ENCODE results near the gene NEUROG1.

NEUROG1 gene

DNA sequence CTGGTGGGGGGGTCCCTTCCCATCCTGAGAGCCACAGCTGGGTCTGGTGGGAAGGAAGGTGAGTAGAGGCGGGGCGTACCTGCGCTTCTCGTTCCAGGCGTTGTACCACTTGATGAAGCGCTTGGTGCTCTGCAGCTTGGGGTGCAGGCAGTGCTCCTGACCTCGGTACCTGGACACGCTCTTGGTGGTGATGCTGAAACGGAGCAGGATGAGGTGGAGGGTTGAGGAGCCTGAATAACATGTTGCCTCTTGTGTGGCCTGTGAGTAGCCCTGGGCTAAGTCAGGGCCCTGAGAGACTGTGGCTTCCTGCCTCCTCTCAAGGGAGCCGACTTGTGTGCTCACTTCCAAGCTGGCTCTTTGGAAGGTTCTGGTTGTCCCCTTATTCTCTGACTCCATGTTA is 38.7 kb upstream of the NEUROG1 start:
- no peak overlapping the region for H3K9ac ChIP-seq
- no peaks in the 10 kb centered on the region for H3K36me3 ChIP-seq (ENCODE audit: insufficient read depth)
- no peak overlapping the region for H2AFZ ChIP-seq (ENCODE audit: low read depth)
- TF ChIP-seq, protein P1, sequence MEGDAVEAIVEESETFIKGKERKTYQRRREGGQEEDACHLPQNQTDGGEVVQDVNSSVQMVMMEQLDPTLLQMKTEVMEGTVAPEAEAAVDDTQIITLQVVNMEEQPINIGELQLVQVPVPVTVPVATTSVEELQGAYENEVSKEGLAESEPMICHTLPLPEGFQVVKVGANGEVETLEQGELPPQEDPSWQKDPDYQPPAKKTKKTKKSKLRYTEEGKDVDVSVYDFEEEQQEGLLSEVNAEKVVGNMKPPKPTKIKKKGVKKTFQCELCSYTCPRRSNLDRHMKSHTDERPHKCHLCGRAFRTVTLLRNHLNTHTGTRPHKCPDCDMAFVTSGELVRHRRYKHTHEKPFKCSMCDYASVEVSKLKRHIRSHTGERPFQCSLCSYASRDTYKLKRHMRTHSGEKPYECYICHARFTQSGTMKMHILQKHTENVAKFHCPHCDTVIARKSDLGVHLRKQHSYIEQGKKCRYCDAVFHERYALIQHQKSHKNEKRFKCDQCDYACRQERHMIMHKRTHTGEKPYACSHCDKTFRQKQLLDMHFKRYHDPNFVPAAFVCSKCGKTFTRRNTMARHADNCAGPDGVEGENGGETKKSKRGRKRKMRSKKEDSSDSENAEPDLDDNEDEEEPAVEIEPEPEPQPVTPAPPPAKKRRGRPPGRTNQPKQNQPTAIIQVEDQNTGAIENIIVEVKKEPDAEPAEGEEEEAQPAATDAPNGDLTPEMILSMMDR (conservative IDR thresholded peaks at IDR 0.05; ENCODE audit: low read depth, low read length) = no peak
- no peaks in the 10 kb centered on the region for H4K20me1 ChIP-seq (ENCODE audit: insufficient read depth)
- peaks cover 7% of the 10 kb centered on the region for H3K4me1 ChIP-seq (ENCODE audit: low read depth, poor library complexity, severe bottlenecking)
- no peaks in the 10 kb centered on the region for H3K27me3 ChIP-seq (ENCODE audit: insufficient read depth, low read depth)
- H3K4me2 ChIP-seq = no peak overlapping the region
- H3K4me3 ChIP-seq (IDR thresholded peaks at IDR 0.05; ENCODE audit: insufficient read depth, low read depth, low read length) = no peak overlapping the region
- no peaks in the 10 kb centered on the region for H3K79me2 ChIP-seq (ENCODE audit: insufficient read depth, low read depth)
- H3K27ac ChIP-seq = no peak overlapping the region

DNA sequence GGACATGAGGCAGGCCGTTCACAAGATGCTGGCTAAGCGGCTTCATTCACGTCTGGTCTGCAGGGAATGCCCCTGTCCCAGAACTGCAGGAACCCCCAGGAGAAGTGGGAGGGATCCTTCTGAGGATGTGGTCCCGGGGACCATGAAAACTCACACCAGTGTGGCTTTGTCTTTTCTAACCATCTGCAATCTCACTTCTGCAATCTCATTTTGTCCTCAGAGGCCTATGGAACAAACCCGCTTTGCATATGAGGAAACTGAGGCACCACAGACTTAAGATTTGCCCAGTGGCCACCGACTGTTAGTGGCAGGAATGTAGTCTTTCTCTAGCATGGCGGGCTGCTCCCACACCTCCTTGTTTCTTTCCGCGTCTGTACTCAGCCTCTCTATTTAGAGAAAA is 36.1 kb upstream of the NEUROG1 start:
- no peaks in the 10 kb centered on the region for H4K20me1 ChIP-seq (ENCODE audit: insufficient read depth)
- no peak overlapping the region for H3K4me3 ChIP-seq (IDR thresholded peaks at IDR 0.05; ENCODE audit: insufficient read depth, low read depth, low read length)
- no peaks in the 10 kb centered on the region for H3K79me2 ChIP-seq (ENCODE audit: insufficient read depth, low read depth)
- TF ChIP-seq, protein P1 (conservative IDR thresholded peaks at IDR 0.05; ENCODE audit: low read depth, low read length) = no peak
- H3K4me1 ChIP-seq (ENCODE audit: low read depth, poor library complexity, severe bottlenecking) = peaks cover 2% of the 10 kb centered on the region
- H3K36me3 ChIP-seq (ENCODE audit: insufficient read depth) = no peaks in the 10 kb centered on the region
- no peak overlapping the region for H3K9ac ChIP-seq
- no peak overlapping the region for H2AFZ ChIP-seq (ENCODE audit: low read depth)
- H3K4me2 ChIP-seq = no peak overlapping the region
- no peak overlapping the region for H3K27ac ChIP-seq
- H3K27me3 ChIP-seq (ENCODE audit: insufficient read depth, low read depth) = no peaks in the 10 kb centered on the region

DNA sequence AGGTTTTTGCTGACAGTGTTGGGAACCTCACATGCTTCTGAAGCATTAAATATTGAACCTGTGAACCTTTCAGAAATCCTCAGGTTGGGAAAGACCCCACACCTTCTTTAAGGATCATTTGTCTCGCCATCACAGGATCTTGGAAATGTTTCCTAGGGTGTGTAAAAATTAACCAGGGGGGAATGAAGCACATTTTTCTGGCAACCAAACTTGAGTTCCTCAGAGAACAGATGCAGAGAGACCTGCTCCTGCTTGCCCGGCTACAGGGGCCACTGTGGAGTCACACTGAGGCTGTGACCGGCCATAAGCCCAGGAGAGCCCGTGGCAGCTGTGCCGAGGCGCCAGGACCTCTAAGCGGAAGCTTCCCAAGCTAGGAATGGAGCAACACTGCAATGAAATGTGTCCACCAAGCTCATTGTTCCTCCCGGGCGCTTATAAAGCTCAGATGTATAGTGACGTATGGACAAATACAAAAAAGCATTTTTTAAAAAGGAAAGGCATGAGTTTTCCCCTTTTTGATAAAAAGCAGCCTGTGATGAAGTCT is 35.4 kb upstream of the NEUROG1 start:
- no peak overlapping the region for H3K4me2 ChIP-seq
- no peak overlapping the region for H2AFZ ChIP-seq (ENCODE audit: low read depth)
- H3K27me3 ChIP-seq (ENCODE audit: insufficient read depth, low read depth) = no peaks in the 10 kb centered on the region
- H3K36me3 ChIP-seq (ENCODE audit: insufficient read depth) = no peaks in the 10 kb centered on the region
- no peak overlapping the region for H3K9ac ChIP-seq
- no peaks in the 10 kb centered on the region for H3K79me2 ChIP-seq (ENCODE audit: insufficient read depth, low read depth)
- peaks cover 3% of the 10 kb centered on the region for H3K4me1 ChIP-seq (ENCODE audit: low read depth, poor library complexity, severe bottlenecking)
- H3K4me3 ChIP-seq (IDR thresholded peaks at IDR 0.05; ENCODE audit: insufficient read depth, low read depth, low read length) = no peak overlapping the region
- TF ChIP-seq, protein P1 (conservative IDR thresholded peaks at IDR 0.05; ENCODE audit: low read depth, low read length) = no peak
- no peak overlapping the region for H3K27ac ChIP-seq
- no peaks in the 10 kb centered on the region for H4K20me1 ChIP-seq (ENCODE audit: insufficient read depth)

DNA sequence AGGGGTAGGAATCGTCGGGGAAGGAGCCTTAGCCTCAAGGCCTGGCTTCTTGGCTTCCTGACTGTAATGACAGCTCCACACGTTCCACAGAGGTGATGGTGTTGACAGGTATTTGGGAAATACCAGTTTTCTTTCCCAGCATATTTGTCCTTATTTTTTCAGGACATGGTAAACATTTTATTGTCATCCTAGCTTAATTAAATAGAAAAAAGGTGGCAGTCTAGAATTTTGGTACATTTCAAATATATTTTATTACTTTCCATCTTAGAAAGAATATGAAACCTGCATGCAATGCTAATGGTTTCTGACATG is 34.6 kb upstream of the NEUROG1 start:
- TF ChIP-seq, protein P1 (conservative IDR thresholded peaks at IDR 0.05; ENCODE audit: low read depth, low read length) = 0 out of 2 replicates have a peak, but pooled peaks have one; percentile 13
- Histone ChIP-seq H3K27ac (no peak overlapping the region), H3K9ac (no peak overlapping the region), H3K4me1 (ENCODE audit: low read depth, poor library complexity, severe bottlenecking) (peaks cover 3% of the 10 kb centered on the region), H3K4me3 (IDR thresholded peaks at IDR 0.05; ENCODE audit: insufficient read depth, low read depth, low read length) (no peak overlapping the region), H4K20me1 (ENCODE audit: insufficient read depth) (no peaks in the 10 kb centered on the region), H2AFZ (ENCODE audit: low read depth) (no peak overlapping the region), H3K4me2 (no peak overlapping the region), H3K36me3 (ENCODE audit: insufficient read depth) (no peaks in the 10 kb centered on the region), H3K79me2 (ENCODE audit: insufficient read depth, low read depth) (no peaks in the 10 kb centered on the region), H3K27me3 (ENCODE audit: insufficient read depth, low read depth) (no peaks in the 10 kb centered on the region)
